Dermis microvascular lymphatic vessel endothelial cell (primary cell): ENCODE measurements around the gene DMKN. TPM values are rescaled to one million over a fixed set of nuclear protein-coding genes. Genes with fewer than 3 reads are reported as not detected.

ENCODE experiments used
- DNase-seq, 2 donors: peaks; one replicate each; pipeline versions ENCODE4 v3.0.0 to v3.0.0-alpha.2; 2010; ENCODE audit warnings: low read depth in 2 of 2
- total RNA-seq: library from RNA; depleted of rRNA; stranded (reverse); fragments of >200 nt; gene quantifications from 2 replicates; pipeline ENCODE4 v1.2.1, GENCODE V29; 2014

DMKN gene
- total RNA-seq, 1 donor from 2014 or later, result not detected

DNA sequence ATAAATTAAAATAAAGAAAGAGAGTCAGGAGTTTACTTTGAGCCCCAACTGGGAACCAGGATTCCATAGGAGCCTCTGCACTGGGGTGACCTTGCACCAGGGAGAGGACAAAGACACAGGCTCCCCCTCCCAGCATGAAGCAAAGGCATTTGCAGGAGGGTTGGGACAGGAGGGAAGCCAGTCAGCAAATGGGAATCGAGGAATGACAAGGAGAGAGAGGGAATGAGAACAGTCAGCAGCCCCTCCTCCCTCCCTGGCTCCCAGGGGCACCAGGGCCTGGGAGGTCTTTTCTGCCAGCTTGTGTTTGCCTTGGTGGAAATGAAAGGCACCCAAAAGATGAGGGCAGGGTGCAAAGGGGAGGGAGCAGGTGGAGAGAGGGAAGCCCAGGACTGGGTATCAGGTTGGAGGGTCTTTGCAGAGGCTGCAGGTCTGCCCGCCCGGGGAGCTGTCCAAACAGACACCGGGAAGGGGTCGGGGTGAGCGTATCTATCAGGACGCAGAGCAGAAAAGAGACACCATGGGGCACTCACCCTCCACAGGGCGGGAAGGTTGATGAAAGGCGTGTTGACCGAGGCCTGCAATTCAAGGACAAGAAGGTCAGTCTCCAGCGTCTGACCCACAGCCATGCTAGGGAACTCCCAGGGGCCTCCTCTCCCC lies 10.9 kb upstream of the DMKN start:
- no peak for DNase-seq

DNA sequence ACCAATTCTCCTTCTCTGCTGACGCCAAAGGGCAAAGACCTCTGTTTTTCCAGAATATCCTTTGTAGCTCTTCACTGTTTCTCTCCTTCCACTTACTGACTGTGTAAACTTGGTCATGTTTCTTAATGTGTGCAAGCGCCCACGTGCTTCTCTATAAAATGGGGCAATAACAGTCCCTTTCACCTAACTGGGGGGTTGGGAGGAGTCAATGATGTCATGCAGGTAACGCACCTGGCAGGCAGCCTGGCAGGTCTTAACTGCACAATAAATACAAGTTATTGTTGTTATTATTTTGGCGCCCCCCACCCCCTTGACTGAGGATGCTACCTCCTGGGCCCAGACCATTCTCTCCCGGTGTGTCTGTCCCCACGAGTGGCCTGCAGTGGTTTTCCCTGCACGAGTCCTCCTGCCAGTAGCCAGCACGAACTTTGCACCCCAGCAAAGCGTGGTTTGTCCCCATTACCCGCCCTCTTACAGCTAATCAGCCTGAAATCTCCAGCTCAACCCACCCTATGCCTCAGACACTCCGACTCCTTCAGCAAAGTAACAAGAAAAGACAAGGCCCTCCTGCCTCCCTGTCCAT lies 9.4 kb upstream of the DMKN start:
- DNase-seq, result no peak

DNA sequence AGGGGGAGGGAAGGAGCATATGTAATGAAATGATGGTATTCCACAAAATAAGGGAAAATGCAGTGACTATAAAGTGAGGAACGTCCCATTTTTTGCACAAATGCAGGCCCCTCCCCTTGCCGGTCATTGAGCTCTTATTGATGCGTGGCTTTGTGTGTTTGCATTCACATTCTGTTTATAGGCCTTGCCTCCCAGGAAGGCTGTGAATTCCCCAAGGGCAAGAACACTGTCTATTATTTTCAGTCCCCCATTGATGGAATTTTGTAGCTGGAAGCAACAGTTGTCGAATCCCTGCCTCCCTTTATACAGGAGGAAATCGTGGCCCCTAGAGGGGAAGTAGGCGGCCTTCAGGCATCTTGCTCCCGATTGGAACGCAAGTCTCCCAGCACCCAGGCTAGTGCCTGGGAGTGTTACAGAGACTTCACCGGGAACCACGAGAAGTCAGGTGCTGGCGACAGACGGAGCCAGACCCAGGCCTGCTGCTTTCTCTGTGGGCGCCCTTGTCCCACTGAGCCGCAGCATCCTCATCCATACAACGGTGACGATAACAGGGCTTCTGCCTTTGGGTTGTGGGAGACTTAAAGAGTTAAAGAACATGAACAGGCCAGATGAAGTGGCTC lies 7.8 kb upstream of the DMKN start:
- DNase-seq, result no peak

DNA sequence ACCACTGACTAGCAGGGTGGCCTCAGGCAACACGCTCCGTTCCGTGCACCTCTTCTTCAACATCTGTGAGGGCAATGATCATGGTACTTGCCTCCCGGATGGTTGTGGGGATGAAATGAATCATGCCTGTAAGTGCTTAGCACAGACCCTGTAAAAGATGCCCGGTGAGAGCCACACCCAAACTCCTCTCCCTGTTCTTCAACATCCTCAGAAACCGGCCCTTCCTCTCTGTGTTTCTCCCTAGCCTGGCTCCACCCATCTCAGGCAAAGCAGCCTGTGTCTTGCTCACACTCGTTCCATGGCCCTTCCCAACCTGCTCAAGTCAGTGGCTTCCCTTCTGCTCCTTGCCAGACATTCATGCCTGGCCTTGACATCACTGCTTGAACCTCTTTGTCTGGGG lies 5.8 kb upstream of the DMKN start:
- no peak for DNase-seq

DNA sequence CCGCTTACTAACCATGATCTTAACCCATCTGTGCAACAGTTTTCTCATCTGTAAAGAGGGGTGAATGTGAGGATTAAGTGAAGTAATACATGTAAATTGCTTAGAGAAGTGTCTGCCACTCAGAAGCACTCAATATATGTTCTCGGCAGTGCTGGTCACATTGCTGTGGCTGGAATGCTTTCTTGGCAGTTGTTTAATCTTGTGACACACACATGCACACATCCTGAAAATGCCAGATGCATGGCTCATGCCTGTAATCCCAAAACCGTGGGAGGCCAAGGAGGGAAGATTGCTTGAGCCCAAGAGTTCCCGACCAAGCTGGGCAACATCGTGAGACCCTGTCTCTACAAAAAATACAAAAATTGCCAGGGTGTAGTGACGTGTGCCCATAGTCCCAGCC lies 4.9 kb upstream of the DMKN start:
- no peak for DNase-seq

DNA sequence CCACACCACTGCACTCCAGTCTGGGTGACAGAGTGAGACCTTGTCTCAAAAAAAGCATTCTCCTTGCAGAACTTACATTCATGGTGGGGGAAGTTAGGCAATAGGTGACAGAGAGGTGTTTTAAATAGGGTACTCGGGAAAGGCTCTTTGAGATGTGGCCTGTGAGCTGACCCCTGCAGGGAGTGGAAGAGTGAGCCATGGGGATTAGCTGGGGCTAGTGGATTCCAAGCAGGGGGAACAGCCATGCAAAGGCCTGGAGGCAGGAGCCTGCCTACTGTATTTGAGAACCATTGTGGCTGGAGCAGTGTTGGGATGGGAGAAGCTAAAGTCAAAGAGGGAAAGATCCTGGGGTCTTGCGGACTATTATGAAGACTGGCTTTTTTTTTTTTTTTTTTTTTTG lies 3.9 kb upstream of the DMKN start:
- DNase-seq, result no peak

DNA sequence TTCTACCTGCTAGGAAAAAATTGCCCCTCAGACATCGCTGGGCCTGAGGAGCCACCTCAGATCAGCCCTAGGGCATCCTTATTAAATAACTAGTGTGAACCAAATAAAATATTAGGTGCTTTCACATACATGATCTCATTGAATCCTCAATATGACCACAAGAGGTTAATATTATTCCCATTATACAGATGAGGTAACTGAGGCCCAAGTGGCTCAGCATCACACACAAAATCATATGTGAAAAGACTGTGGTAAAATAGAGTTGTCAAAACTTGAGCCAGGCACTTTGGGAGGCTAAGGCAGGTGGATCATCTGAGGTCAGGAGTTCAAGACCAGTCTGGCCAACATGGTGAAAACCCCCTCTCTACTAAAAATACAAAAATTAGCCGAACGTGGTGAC lies 2.9 kb upstream of the DMKN start:
- DNase-seq, result no peak

DNA sequence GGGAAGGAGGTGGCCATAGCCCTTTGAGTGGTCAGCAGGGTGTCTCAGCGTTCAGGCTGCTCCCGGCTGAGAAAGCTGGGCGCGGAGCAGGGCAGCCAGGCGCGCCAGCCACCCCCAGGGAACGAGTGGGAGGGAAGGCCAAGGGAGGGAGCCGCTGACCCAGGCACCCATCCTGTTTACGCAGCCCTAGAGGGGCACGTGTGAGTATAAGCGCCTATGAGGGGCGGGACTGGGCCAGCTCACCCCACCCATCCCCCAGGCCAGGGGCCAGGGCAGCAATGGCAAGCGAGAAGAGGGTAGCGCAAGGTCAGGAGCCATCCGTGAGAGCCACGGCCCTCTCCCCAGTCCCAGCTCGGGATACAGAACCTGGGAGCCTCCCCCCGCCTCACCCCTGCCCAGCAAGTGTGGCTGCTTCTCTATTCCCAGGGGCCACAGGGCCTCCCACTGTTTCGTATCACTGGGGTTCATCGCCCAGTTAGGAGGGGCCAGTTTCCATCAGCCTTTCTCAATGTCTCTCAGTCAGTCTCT lies 897 bp upstream of the DMKN start:
- DNase-seq, result no peak

DNA sequence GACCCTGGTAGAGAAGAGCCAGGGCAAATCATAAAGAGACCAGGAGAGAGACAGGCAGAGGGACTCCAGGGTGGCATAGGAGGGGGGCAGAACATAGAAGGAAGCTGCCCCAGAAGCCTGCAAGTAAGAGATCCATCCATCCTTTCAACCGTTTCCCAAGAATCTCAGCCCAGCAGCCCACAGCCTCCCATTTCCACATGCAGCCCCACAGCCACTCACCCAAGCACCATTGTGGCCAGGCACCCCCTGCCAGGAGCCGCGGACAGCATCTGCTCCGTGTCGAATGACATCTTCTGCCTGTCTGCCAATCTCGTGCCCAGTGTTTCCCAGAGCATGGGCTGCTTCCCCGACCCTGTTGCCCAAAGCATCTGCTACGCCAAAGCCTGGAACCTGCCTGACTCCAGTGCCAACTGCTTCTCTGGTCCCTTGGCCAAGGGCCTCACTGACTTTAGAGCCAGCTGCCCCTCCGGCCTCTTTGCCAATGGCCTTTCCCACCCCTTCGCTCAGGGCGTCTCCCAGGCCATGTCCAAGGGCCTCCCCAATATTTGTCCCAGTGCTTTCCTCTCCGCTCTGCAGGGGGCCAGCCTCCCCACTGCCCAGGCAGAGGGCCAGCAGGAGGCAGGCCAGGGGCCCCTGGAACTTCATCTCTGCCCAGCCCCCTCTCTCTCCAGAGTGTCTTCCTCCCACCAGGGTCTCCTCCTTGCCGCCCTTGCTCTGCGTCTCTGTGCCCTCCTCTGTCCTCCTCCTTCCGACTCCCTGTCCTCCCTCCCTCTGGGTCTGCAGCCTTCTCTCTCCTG lies 420 bp downstream of the DMKN start:
- DNase-seq, result no peak

DNA sequence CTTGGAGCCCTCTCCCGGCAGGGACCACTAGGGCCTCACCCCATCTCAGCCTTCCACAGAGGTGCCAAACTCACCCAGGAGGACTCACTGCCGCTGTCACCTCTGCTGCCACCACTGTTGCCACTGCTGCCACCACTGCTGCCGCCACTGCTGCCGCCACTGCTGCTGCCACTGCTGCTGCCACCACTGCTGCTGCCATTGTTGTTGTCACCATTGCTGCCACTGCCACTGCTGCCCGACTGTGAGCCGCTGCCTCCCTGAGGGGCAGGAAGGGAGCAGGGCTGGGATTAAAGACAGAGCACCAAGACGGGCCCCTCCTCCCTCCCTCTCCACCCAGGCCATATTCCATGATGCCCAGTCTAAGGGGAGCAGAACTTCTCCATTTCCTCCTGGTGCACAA lies 2.1 kb downstream of the DMKN start:
- DNase-seq, result no peak

DNA sequence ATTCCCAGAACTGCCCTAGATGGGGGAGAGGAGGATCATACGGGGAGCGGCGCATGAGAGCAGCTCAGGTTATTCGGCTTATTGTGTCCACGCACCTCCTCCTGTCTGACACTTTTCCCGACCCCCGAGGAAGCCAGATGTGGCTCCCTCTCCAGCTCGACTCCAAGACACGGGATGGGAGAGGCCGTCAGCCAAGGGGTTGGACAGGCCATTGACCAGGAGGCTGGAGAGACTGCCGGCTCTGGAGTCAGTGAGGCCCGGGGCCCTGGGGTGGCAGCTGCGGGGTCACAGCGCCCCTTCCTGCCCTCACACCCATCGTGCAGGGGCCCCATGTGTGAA lies 2.9 kb downstream of the DMKN start:
- no peak for DNase-seq

DNA sequence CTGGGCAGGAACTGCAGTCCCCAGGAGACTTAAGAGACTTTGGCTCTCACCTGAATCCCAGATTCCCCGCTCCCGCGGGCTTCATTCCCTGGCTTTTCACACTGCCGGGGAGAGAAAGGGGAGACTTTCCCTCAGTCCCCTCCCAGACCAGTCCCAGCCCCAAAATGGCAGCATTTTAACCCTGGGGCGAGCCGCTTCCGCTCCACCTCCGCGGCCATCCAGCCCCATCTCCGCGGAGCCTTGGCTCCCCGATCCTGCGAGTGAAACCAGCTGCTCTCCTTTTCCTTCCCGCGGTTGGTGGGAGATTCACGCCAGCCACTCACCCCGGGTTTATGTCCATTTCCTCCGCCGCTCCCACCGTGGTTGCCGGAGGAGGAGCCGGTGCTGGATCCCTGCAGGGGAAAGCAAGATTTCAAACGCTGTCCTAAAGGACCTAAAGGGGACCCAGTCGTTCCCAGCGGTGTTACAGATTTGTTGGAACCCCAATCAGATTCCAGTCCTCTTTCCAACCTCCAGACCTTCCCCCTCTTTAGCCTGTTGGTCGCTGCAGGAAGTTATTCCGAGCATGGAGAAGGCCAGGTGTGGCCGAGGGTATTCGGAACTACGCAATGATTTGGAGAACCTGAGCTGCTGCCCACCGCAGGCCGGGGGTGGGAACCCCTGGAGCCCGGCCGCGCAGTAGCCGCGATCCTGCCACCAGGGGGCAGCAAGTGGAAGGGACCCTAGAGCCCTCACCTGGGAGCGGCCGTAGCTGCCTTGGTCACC lies 3.4 kb downstream of the DMKN start:
- DNase-seq, result peak in 1 of 2 donors; percentile 35

DNA sequence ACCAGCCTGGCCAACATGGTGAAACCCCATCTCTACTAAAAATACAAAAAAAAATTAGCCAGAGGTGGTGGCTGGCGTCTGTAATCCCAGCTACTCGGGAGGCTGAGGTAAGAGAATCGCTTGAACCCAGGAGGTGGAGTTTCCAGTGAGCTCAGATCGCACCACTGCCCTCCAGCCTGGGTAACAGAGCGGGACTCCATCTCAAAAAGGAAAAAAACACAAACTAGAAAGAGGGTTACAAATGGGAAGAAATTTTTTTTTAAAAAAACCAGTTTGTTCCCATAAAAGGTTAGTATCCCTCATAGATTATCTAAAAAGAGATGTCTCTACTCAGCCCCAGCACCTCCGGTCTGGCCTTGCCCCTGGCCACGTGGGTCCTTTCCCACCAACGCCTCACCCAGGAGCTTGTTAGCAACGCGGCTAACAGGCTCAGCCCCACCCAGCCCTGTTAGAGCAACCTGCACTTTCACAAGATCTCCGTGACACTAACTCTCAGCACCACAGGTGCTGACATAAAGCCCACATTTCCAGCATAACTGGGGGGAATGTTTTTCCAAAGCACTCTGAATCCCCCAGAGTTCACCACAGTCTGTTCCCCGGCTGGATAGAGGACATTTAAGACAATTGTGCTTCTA lies 4.3 kb downstream of the DMKN start:
- DNase-seq, result no peak

DNA sequence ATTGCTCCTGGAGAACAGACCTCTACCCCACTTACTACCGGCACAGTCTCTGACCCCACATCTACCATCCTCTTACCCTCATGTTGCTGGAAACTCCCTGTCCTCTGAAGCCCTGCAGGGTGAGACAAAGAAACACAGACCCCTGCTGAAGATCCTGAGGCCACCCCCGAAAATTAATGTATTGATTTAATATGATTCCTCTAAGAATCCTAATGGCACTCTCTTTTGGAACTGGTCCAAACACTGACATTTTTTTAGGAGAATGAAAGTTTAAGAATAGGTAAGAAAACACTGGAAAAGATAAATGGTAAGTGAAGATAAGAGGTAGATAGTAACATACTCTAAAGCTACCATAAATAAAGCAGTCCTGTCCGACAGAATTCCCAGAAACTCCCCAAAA lies 5.3 kb downstream of the DMKN start:
- DNase-seq, result no peak

DNA sequence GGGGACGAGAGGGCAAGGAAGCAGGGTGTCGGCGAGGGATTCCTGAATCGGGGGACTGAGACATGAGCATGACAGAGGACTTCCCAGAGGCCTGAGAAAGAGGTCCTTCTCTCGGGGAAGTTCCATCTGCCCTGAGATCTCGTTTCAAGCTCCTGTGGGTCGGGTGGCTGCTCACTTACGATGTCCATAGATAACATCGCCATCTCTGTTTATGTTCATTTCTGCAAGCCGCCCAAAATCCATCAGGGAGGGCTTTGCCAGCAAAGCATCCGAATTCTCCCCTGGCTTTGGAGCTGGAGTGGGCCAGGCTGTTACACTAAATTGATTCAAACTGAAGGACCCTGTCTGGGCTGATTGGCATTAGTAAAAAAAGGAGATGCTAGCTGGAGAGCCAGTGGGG lies 5.9 kb downstream of the DMKN start:
- DNase-seq, result no peak

DNA sequence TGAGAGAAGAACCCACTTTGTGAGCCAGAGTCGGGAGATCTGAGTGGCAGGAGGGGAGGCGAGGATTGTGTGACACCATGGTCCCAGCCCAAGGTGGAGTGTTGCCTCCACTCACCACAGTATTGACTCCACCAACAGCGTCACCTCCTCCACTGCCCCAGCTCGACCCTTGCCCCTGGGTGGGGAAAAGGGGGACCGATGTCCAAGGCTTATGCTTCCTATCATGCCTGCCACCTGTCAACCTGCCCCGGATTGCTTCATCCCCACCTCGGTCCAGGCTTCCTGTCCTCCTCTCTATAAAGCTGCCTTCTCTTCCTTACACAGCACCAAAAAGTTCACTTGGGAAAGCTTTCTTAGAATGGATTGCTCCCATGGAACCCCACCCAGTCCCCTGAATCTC lies 7.4 kb downstream of the DMKN start:
- no peak for DNase-seq

DNA sequence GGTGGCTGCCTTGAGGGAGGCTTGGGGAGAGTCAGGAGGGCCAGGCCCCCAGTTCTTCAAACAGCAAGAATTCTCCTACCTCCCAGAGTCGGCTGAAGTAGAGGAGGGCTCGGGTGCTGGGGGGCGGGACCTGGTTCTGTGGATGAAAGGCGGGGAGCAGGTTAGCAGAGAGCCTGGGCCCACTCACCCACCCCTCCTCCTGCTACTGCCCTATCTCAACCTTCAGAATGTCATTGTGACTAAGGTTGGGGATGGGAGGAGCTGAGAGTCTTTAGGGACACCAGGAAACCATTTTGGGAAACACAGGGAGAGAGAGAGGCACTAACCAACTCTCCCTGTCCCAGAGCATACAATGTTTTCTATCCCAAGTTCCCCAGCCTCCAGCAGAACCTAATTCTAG lies 10.7 kb downstream of the DMKN start:
- no peak for DNase-seq

DNA sequence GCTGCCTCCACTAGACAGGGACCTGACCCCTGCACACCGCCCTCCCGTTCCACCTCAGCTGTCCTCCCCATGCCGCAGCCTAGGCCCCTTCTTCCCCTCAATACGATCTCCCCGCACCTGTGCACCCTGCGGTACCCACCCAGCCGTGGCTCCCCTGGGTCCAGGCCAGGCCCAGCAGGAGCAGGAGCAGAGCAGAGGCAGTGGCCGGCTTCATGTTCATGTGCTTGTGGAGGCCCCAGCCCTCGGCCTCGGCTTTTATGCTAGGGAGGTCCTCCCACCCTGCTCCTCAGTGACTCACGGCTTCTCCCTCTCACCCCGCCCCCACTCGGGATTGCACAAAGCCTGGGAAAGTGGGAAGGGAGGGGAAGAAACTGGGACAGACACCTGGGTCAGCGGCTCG lies 11.8 kb downstream of the DMKN start:
- no peak for DNase-seq

DNA sequence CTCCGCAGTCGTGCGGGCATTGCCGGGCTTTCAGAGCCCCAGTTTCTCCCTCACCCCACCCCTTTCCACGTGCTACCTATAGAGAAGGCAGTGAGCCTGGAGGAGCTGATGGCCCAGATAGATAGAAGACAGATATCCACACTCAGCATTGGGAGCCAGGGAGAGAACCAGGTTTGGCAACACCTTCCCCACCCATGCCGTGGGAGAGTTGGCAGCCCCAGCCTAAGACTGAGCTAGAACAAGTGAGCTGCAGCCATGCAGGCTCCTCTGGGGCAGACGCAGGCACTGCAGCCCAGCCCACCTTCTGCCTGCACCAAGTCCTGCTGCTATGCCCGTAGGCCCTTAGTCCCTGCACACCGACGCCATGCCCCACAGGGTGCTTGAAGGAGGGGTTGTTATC lies 12.8 kb downstream of the DMKN start:
- no peak for DNase-seq

DNA sequence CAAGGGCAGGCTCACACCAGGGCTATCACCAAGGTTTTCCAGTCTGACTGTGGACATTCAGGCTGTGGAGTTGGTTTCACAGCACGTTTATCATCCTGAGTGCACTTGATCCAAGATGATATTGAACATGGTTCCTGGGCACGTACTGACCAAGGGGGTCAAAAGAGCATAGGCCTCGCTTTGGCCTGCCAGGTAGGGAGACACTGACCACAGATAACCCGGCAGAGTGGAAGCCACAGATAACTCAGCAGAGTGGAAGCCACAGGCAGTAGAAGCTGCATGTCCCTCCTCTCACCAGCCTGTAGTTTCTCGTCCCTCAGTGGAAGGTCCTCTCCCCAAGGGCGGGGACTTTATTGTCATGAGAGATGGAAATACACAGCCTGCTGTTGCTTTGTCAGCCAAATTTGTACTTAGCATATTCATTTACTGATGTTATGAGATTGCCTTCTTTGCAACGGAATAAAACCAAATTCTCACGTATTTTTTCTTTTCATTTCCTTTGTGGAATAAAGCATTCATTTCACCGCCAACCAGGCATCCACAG lies 14.4 kb downstream of the DMKN start:
- DNase-seq, result no peak

DNA sequence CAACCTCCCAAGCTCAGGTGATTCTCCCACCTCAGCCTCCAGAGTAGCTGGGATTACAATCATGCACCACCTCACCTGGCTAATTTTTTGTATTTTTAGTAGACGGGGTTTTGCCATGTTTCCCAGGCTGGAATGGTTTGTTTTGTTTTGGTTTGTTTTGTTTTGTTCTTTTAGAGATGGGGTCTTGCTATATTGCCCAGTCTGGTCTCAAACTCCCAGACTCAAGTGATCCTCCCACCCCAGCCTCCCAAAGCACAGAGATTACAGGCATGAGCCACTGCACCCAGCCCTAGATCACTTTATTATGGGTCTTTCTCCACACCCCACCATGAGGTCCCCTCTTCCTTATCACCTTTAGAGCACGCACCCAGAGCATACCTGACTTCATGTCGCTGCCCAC lies 15.2 kb downstream of the DMKN start:
- no peak for DNase-seq
